ENCODE measurements around the gene C1QTNF9. TPM values are rescaled to one million over a fixed set of nuclear protein-coding genes. Genes with fewer than 3 reads are reported as not detected.

Gene C1QTNF9
- total and polyA plus RNA-seq, 2 donors (not counting 3 experiments of a cell fraction or from before 2014, with no cell fraction given) = not detected

DNA sequence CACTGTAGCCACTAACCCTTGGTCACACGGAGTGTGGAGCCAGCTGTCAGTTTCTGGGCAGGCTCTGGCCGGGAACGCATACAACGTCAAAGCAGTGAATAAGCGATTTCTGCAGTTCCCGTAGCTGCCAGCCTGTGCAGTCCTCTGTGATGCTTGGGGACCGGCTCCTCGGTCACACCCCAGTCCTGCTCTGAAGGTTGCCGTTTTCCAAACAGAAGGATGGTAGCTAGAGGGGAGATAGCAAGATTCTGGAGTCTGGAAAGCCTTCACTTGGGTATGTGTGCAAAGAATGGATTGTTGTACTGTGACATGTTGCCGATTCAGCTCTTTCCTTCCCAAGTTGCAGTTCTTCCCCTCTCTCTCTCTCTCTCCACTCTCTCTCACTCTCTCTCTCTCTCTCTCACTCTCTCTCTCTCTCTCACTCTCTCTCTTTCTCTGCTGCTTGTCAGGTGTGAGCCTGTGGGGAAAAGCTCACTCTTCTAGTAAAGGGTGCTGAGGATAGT, 38.7 kb upstream of the C1QTNF9 start:
- CTCF ChIA-PET = interaction anchor here (1.0 to 2.0 kb wide), 6 partner anchors 9 to 250 kb away, joined by 3 to 9 read pairs (median 3); no protein-coding TSS in a partner anchor
- H2AFZ ChIP-seq (ENCODE audit: low read depth, low read length) = peak overlapping the region; percentile 55
- dilution Hi-C loops (cut with MboI; ENCODE audit: extremely low pct_ligation_motif_present, low sequenced_read_pairs) = no loop called here
- no peak overlapping the region for H3K27ac ChIP-seq (ENCODE audit: insufficient read depth, low read depth, low read length)
- H3K36me3 ChIP-seq (ENCODE audit: control insufficient read depth in 2 of 2, extremely low read depth in 1 of 2, insufficient read depth in 2 of 2, low read length in 2 of 2) = no peaks in the 10 kb centered on the region
- POLR2A ChIA-PET = no interaction called here
- no peak overlapping the region for H3K9ac ChIP-seq (replicated peaks; ENCODE audit: extremely low read depth, insufficient read depth, low read length)
- BruUV-seq (replicated peaks) = no TSS peak
- TF ChIP-seq POLR2A (IDR thresholded peaks at IDR 0.05; ENCODE audit: low read depth, low read length) = no peak
- no peak for TF ChIP-seq JUN (IDR thresholded peaks at IDR 0.05; ENCODE audit: borderline replicate concordance, insufficient read depth, insufficient read length, low read depth)
- peaks cover 22% of the 10 kb centered on the region for H3K4me1 ChIP-seq (ENCODE audit: control insufficient read depth, extremely low read depth, insufficient read depth, low read length)
- H3K79me2 ChIP-seq (ENCODE audit: control insufficient read depth, insufficient read depth, low read length) = no peaks in the 10 kb centered on the region
- no peaks in the 10 kb centered on the region for H3K9me1 ChIP-seq (replicated peaks; ENCODE audit: control insufficient read depth, extremely low read depth, insufficient read depth, low read length)
- H3K4me3 ChIP-seq (replicated peaks in 1 of 3; ENCODE audit: insufficient read depth in 1 of 3, low read depth in 1 of 3, low read length in 3 of 3) = peak overlapping the region in 1 of 3 experiments; percentile 21
- FAIRE-seq (peak; percentile 88), DNase-seq (ENCODE audit: low read depth, low spot score) (peak; percentile 53)
- H3K9me3 ChIP-seq (replicated peaks; ENCODE audit: control insufficient read depth, insufficient read depth, low read length) = no peaks in the 10 kb centered on the region
- no peaks in the 10 kb centered on the region for H3K27me3 ChIP-seq (ENCODE audit: control insufficient read depth in 2 of 2, insufficient read depth in 2 of 2, low read length in 2 of 2)
- no peaks in the 10 kb centered on the region for H4K20me1 ChIP-seq (replicated peaks; ENCODE audit: control insufficient read depth, extremely low read depth, insufficient read depth, low read length)
- intact Hi-C loops (cut with micrococcal nuclease) = no loop called here
- H3K4me2 ChIP-seq (ENCODE audit: insufficient read depth, low read length) = peak overlapping the region; percentile 72

DNA sequence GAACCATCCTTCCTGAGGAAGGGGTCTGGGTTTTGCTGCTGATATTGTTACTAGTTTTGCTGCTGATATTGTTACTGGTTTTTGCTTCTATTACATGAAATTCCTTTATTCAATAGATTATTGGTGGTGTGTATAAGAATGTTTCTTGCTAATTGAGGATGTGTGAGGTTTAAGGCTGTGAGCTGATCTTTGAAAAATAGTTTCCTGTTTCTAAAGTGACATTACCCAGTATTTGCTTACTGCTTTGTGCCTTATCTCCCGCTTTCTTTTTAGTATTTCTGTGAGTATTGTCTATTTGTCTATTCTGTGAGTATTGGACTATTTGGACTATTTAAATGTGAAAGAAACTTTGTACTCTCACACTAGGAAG, 38.2 kb upstream of the C1QTNF9 start:
- Histone ChIP-seq H3K27me3 (ENCODE audit: control insufficient read depth in 2 of 2, insufficient read depth in 2 of 2, low read length in 2 of 2) (no peaks in the 10 kb centered on the region), H3K27ac (ENCODE audit: insufficient read depth, low read depth, low read length) (no peak overlapping the region), H3K79me2 (ENCODE audit: control insufficient read depth, insufficient read depth, low read length) (no peaks in the 10 kb centered on the region), H3K36me3 (ENCODE audit: control insufficient read depth in 2 of 2, extremely low read depth in 1 of 2, insufficient read depth in 2 of 2, low read length in 2 of 2) (no peaks in the 10 kb centered on the region), H3K4me2 (ENCODE audit: insufficient read depth, low read length) (peak overlapping the region; percentile 72), H3K4me3 (replicated peaks in 1 of 3; ENCODE audit: insufficient read depth in 1 of 3, low read depth in 1 of 3, low read length in 3 of 3) (peak overlapping the region in 1 of 3 experiments; percentile 58), H3K9me3 (replicated peaks; ENCODE audit: control insufficient read depth, insufficient read depth, low read length) (no peaks in the 10 kb centered on the region), H4K20me1 (replicated peaks; ENCODE audit: control insufficient read depth, extremely low read depth, insufficient read depth, low read length) (no peaks in the 10 kb centered on the region), H3K9ac (replicated peaks; ENCODE audit: extremely low read depth, insufficient read depth, low read length) (peak overlapping the region; percentile 12), H2AFZ (ENCODE audit: low read depth, low read length) (peak overlapping the region; percentile 79), H3K4me1 (ENCODE audit: control insufficient read depth, extremely low read depth, insufficient read depth, low read length) (peaks cover 22% of the 10 kb centered on the region), H3K9me1 (replicated peaks; ENCODE audit: control insufficient read depth, extremely low read depth, insufficient read depth, low read length) (no peaks in the 10 kb centered on the region)
- ChIA-PET POLR2A (no interaction called here), CTCF (interaction anchor here (1.2 to 2.0 kb wide), 4 partner anchors 10 to 42 kb away, joined by 3 to 9 read pairs (median 4); no protein-coding TSS in a partner anchor)
- FAIRE-seq (no peak), DNase-seq (ENCODE audit: low read depth, low spot score) (no peak)
- intact Hi-C loops (cut with micrococcal nuclease) = no loop called here
- BruUV-seq (replicated peaks) = no TSS peak
- dilution Hi-C loops (cut with MboI; ENCODE audit: extremely low pct_ligation_motif_present, low sequenced_read_pairs) = no loop called here
- TF ChIP-seq POLR2AphosphoS5 (IDR thresholded peaks at IDR 0.05; ENCODE audit: insufficient read depth, low read depth, low read length) = no peak
- TF ChIP-seq, protein P1, sequence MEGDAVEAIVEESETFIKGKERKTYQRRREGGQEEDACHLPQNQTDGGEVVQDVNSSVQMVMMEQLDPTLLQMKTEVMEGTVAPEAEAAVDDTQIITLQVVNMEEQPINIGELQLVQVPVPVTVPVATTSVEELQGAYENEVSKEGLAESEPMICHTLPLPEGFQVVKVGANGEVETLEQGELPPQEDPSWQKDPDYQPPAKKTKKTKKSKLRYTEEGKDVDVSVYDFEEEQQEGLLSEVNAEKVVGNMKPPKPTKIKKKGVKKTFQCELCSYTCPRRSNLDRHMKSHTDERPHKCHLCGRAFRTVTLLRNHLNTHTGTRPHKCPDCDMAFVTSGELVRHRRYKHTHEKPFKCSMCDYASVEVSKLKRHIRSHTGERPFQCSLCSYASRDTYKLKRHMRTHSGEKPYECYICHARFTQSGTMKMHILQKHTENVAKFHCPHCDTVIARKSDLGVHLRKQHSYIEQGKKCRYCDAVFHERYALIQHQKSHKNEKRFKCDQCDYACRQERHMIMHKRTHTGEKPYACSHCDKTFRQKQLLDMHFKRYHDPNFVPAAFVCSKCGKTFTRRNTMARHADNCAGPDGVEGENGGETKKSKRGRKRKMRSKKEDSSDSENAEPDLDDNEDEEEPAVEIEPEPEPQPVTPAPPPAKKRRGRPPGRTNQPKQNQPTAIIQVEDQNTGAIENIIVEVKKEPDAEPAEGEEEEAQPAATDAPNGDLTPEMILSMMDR (IDR thresholded peaks at IDR 0.05; ENCODE audit: extremely low read depth in 1 of 2, insufficient read depth in 1 of 2, low read depth in 1 of 2, low read length in 2 of 2) = no peak
- TF ChIP-seq JUN (IDR thresholded peaks at IDR 0.05; ENCODE audit: borderline replicate concordance, insufficient read depth, insufficient read length, low read depth) = no peak
- TF ChIP-seq FOS (IDR thresholded peaks at IDR 0.05; ENCODE audit: borderline replicate concordance, insufficient read depth, low read length) = no peak
- no peak for TF ChIP-seq EZH2 (IDR thresholded peaks at IDR 0.05; ENCODE audit: borderline replicate concordance, low read depth, low read length, severe bottlenecking)
- TF ChIP-seq MYC (IDR thresholded peaks at IDR 0.05; ENCODE audit: low read depth, low read length) = no peak
- TF ChIP-seq POLR2A (IDR thresholded peaks at IDR 0.05; ENCODE audit: low read depth, low read length) = no peak
- no peak for TF ChIP-seq MAX (IDR thresholded peaks at IDR 0.05; ENCODE audit: insufficient read depth, insufficient read length)
- no peak for TF ChIP-seq GATA2 (IDR thresholded peaks at IDR 0.05; ENCODE audit: insufficient read depth, insufficient read length, low read depth, low read length)
